Panc1 (cell line): ENCODE data around the gene PAIP1. TPM values are rescaled to one million over a fixed set of nuclear protein-coding genes. Genes with fewer than 3 reads are reported as not detected.

ENCODE experiments used
- ATAC-seq: fragments of 200-7000 bp; cut with Tn5 transposase; 2 replicates; pipeline ENCODE4 v1.9.1; 2020; ENCODE audit warnings: mild to moderate bottlenecking, moderate library complexity
- BruUV-seq: library from RNA; stranded (reverse); fragments of 400-500 nt; replicated peaks from 2 replicates; lab custom pipeline; 2021; lab: Mats Ljungman, UMichigan
- CTCF ChIA-PET: fragments of 300-600 bp; sonication (Branson Sonifier 250); formaldehyde crosslinking; loops from one replicate; lab custom pipeline; 2022; ENCODE audit warnings: antibody characterized with exemption; lab: Charles Lee
- POLR2A ChIA-PET: fragments of 300-600 bp; sonication (Branson Sonifier 250); formaldehyde crosslinking; loops from one replicate; lab custom pipeline; 2022; ENCODE audit warnings: antibody characterized with exemption; lab: Charles Lee
- DNase-seq: peaks from one replicate; pipeline ENCODE4 v3.0.0-alpha.2; 2010; ENCODE audit warnings: low read depth, low spot score
- H3K27ac ChIP-seq: 2 replicates; pipeline ENCODE4 v1.5.1; 2011; ENCODE audit warnings: mild to moderate bottlenecking, low read length, inconsistent platforms
- H3K27me3 ChIP-seq: fragments of 200-500 bp; sonication (Bioruptor generic); 2 replicates; pipeline ENCODE4 v1.6.0; 2014; ENCODE audit warnings: low read length, inconsistent platforms; ENCODE audit not compliant: control insufficient read depth, insufficient read depth
- H3K36me3 ChIP-seq: fragments of 200-500 bp; sonication (Bioruptor generic); 2 replicates; pipeline ENCODE4 v1.5.1; 2014; ENCODE audit warnings: inconsistent platforms, mild to moderate bottlenecking, low read length, moderate library complexity; ENCODE audit not compliant: control insufficient read depth, insufficient read depth
- H3K4me1 ChIP-seq: 2 replicates; pipeline ENCODE4 v1.5.1; 2011; ENCODE audit warnings: inconsistent platforms, mild to moderate bottlenecking, low read length, moderate library complexity; ENCODE audit not compliant: control insufficient read depth, insufficient read depth
- H3K4me3 ChIP-seq, 2 experiments: 2 replicates each; pipeline ENCODE4 v1.5.1; 2011 to 2012; ENCODE audit warnings: low read depth in 2 of 2, low read length in 2 of 2, mild to moderate bottlenecking in 2 of 2, inconsistent platforms in 1 of 2, moderate library complexity in 1 of 2
- H3K9me3 ChIP-seq: fragments of 200-500 bp; sonication (Bioruptor generic); 2 replicates; pipeline ENCODE4 v1.5.1; 2014; ENCODE audit warnings: low read depth, mild to moderate bottlenecking, inconsistent platforms, low read length, moderate library complexity; ENCODE audit not compliant: control insufficient read depth, insufficient read depth
- POLR2AphosphoS5 ChIP-seq: IDR thresholded peaks from 2 replicates; pipeline ENCODE4 v1.6.1; 2012; ENCODE audit warnings: mild to moderate bottlenecking, low read depth, low read length, moderate library complexity
- SIN3A ChIP-seq: IDR thresholded peaks from 2 replicates; pipeline ENCODE4 v1.6.1; 2012; ENCODE audit warnings: low read depth, mild to moderate bottlenecking, low read length, moderate library complexity, borderline replicate concordance; ENCODE audit not compliant: insufficient read depth
- TCF7L2 ChIP-seq: IDR thresholded peaks from 2 replicates; pipeline ENCODE4 v1.6.1; 2011; ENCODE audit warnings: mild to moderate bottlenecking, low read depth, low read length, inconsistent platforms
- in situ Hi-C: cut with HindIII; loops from 2 replicates; pipeline ENCODE4 v1.10.0; 2016; ENCODE audit warnings: low sequenced_read_pairs, low pct_unique_long_range_greater_than_20kb
- intact Hi-C: fragments of 100-400 bp; cut with micrococcal nuclease; formaldehyde crosslinking; loops from one replicate; pipeline ENCODE4 v1.10.0; 2022; ENCODE audit not compliant: unreplicated experiment
- total RNA-seq: library from RNA; stranded (reverse); gene quantifications from one replicate; pipeline ENCODE4 v1.2.1, GENCODE V29; 2021; ENCODE audit not compliant: unreplicated experiment
- TF ChIP-seq, protein P1 (sequence below), 2 experiments: IDR thresholded peaks; 2 replicates each; pipeline ENCODE4 v1.6.1; 2011 to 2012; ENCODE audit warnings: low read depth in 2 of 2, control low read depth in 1 of 2, low read length in 1 of 2, mild to moderate bottlenecking in 1 of 2, moderate library complexity in 1 of 2; ENCODE audit not compliant: insufficient read depth in 1 of 2
- TF ChIP-seq, protein P2 (sequence below): fragments of 450-650 bp; IDR thresholded peaks from 2 replicates; pipeline ENCODE4 v1.5.1; 2017; ENCODE audit warnings: mild to moderate bottlenecking

PAIP1 gene
- total RNA-seq, 1 experiment from 2014 or later: 127 TPM

DNA sequence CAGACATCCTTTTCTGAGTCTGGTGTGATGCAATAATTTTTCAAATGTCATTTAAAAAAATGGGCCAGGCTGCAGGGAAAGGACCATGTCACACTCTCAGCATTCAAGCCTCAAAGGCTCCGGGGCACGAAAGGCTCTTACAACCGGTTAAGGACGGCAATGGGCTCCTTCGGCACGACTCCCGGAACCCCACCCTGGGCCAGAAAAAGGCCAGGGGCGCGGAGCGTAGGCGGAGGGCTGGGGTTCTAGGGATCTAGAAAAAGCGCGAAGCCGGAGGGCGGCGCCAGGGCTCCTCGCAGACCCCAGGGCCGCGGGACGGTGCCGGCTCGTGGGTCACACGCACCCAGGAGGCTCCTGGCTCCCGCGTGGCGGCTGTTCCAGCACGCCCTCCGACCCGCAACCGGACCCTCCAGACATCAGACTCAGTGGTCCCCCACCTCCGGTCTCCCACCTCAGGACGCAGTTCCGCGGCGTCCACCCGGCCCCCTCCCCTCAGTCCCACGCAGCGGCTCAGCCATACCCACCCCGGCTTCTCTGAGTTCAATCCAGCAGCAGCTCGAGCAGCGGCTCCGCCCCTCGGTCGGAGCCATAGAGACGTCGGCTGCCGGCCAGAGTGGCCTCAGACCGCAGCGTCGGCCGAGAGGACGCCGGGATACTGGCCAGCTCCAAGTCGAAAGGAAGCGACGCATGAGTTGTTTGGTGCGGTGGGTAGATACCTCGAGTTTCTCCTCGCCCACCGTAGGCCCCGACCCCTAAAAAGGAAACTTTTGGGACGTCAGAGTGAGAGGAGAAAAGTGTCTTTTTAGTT lies 73.4 kb downstream of the PAIP1 start, which contains the start of gene TMEM267:
TMEM267 (minus strand) TSS at position 568 of the 808 bp plus-strand sequence. CDS start 29,896 bp downstream, outside the sequence.
- TF ChIP-seq POLR2AphosphoS5: peak; percentile 93
- TF ChIP-seq TCF7L2: 0 out of 2 replicates have a peak, but pooled peaks have one; percentile 30
- TF ChIP-seq, protein P1, sequence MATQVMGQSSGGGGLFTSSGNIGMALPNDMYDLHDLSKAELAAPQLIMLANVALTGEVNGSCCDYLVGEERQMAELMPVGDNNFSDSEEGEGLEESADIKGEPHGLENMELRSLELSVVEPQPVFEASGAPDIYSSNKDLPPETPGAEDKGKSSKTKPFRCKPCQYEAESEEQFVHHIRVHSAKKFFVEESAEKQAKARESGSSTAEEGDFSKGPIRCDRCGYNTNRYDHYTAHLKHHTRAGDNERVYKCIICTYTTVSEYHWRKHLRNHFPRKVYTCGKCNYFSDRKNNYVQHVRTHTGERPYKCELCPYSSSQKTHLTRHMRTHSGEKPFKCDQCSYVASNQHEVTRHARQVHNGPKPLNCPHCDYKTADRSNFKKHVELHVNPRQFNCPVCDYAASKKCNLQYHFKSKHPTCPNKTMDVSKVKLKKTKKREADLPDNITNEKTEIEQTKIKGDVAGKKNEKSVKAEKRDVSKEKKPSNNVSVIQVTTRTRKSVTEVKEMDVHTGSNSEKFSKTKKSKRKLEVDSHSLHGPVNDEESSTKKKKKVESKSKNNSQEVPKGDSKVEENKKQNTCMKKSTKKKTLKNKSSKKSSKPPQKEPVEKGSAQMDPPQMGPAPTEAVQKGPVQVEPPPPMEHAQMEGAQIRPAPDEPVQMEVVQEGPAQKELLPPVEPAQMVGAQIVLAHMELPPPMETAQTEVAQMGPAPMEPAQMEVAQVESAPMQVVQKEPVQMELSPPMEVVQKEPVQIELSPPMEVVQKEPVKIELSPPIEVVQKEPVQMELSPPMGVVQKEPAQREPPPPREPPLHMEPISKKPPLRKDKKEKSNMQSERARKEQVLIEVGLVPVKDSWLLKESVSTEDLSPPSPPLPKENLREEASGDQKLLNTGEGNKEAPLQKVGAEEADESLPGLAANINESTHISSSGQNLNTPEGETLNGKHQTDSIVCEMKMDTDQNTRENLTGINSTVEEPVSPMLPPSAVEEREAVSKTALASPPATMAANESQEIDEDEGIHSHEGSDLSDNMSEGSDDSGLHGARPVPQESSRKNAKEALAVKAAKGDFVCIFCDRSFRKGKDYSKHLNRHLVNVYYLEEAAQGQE (IDR thresholded peaks at IDR 0.05; ENCODE audit: insufficient read depth in 1 of 2, low read depth in 2 of 2, low read length in 1 of 2): no peak
- TF ChIP-seq SIN3A: peak; percentile 73; the same call in 1 of the 2 replicates
- TF ChIP-seq, protein P2, sequence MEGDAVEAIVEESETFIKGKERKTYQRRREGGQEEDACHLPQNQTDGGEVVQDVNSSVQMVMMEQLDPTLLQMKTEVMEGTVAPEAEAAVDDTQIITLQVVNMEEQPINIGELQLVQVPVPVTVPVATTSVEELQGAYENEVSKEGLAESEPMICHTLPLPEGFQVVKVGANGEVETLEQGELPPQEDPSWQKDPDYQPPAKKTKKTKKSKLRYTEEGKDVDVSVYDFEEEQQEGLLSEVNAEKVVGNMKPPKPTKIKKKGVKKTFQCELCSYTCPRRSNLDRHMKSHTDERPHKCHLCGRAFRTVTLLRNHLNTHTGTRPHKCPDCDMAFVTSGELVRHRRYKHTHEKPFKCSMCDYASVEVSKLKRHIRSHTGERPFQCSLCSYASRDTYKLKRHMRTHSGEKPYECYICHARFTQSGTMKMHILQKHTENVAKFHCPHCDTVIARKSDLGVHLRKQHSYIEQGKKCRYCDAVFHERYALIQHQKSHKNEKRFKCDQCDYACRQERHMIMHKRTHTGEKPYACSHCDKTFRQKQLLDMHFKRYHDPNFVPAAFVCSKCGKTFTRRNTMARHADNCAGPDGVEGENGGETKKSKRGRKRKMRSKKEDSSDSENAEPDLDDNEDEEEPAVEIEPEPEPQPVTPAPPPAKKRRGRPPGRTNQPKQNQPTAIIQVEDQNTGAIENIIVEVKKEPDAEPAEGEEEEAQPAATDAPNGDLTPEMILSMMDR: no peak
- DNase-seq (peak; percentile 88), ATAC-seq (peak; percentile 98)
- Histone ChIP-seq H3K27me3 (no peaks in the 10 kb centered on the region), H3K9me3 (no peaks in the 10 kb centered on the region), H3K36me3 (peaks cover 7% of the 10 kb centered on the region), H3K27ac (peak within 1 kb of the TSS; percentile 96), H3K4me1 (peaks cover 9% of the 10 kb centered on the region), H3K4me3 (peak within 1 kb of the TSS; percentile 94 to 95)
- intact Hi-C loops (loop anchor here (5.0 kb wide), 1 partner anchor 81 kb away; no protein-coding TSS in a partner anchor), in situ Hi-C loops (no loop called here)
- ChIA-PET CTCF (interaction anchor here (0.9 to 1.9 kb wide), 9 partner anchors 31 to 575 kb away, joined by 3 to 14 read pairs (median 5); partner anchors contain the start of gene C5orf34), POLR2A (interaction anchor here (0.6 to 1.3 kb wide), 13 partner anchors 8 to 394 kb away, joined by 3 to 14 read pairs (median 5); partner anchors contain the start of genes C5orf34 and NNT)
- no TSS peak for BruUV-seq

DNA sequence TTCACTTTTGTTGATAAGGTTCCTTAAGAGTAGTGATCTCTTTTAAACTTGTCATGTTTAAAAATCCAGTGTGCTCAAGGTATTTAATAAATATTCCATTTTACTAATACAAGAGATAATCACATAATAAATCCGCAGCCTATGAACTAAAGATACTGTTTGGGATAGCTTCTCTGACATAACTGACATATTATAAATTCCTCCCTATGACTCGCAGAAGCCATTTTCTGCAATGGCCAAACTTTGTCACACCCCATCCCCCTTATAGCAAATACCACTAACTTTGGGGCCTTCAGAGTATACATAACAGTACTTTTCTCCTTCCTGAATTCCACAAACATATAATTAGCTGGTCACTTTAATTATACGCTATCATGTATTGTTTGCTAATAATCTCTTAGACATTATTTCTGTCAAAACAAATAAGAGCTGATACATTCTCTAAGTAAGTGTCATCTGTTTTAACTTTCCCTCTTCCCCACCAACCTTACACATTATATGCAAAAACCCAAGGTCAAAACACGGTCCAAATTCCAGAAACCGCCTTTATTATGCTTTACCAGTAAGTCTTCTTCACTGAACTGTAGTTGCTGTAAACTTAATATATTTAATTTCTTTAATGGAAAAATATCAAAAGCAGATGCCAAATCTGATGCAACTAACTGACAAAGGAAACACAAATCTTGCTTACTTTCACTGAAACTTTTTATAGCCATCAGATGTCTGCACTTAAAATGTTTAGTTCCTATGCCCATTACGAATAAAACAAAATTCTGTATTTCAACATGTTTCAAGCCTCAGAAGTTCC lies 74.2 kb downstream of the PAIP1 start:
- DNase-seq: no peak
- no peak for ATAC-seq
- TSS peak; percentile 76 for BruUV-seq
- no peaks in the 10 kb centered on the region for H3K9me3 ChIP-seq
- TF ChIP-seq, protein P2: no peak
- TF ChIP-seq POLR2AphosphoS5 (no peak), SIN3A (no peak), TCF7L2 (no peak)
- TF ChIP-seq, protein P1 (IDR thresholded peaks at IDR 0.05; ENCODE audit: insufficient read depth in 1 of 2, low read depth in 2 of 2, low read length in 1 of 2): no peak
- ChIA-PET CTCF (no interaction called here), POLR2A (no interaction called here)
- peak overlapping the region; percentile 94 to 95 for H3K4me3 ChIP-seq
- H3K36me3 ChIP-seq: peaks cover 7% of the 10 kb centered on the region
- in situ Hi-C loops (no loop called here), intact Hi-C loops (loop anchor here (5.0 kb wide), 1 partner anchor 80 kb away; no protein-coding TSS in a partner anchor)
- peaks cover 9% of the 10 kb centered on the region for H3K4me1 ChIP-seq
- H3K27ac ChIP-seq: peak overlapping the region; percentile 96
- no peaks in the 10 kb centered on the region for H3K27me3 ChIP-seq
